ENCODE measurements around the gene MPHOSPH9.

MPHOSPH9 gene

GRCh38 chr12:123114304-123115083, 118.4 kb downstream of the MPHOSPH9 start:
- Histone ChIP-seq H3K4me3 (no peak overlapping the region), H3K27ac (peak overlapping the region; percentile 67 to 72)
- no peak for TF ChIP-seq CTCF (IDR thresholded peaks at IDR 0.05)
- DNase-seq (ENCODE audit: low spot score), result no peak

GRCh38 chr12:123113026-123113425, 119.9 kb downstream of the MPHOSPH9 start:
- no peak overlapping the region for H3K27ac ChIP-seq
- DNase-seq (ENCODE audit: low spot score), result no peak
- TF ChIP-seq CTCF (IDR thresholded peaks at IDR 0.05), result no peak
- H3K4me3 ChIP-seq, result no peak overlapping the region

GRCh38 chr12:123111498-123112165, 121.3 kb downstream of the MPHOSPH9 start:
- no peak for DNase-seq (ENCODE audit: low spot score)
- no peak for TF ChIP-seq CTCF (IDR thresholded peaks at IDR 0.05)
- H3K4me3 ChIP-seq, result no peak overlapping the region

GRCh38 chr12:123109319-123109772, 123.6 kb downstream of the MPHOSPH9 start:
- H3K27ac ChIP-seq, result no peak overlapping the region
- no peak for DNase-seq (ENCODE audit: low spot score)
- no peak overlapping the region for H3K4me3 ChIP-seq
- no peak for TF ChIP-seq CTCF (IDR thresholded peaks at IDR 0.05)

More at GRCh38 chr12:123111498-123112165, 121.3 kb downstream of the MPHOSPH9 start:
- no peak overlapping the region for H3K27ac ChIP-seq

GRCh38 chr12:123108682-123109066, 124.3 kb downstream of the MPHOSPH9 start:
- peak overlapping the region in 1 of 2 donors; percentile 3 for H3K27ac ChIP-seq

GRCh38 chr12:123107926-123108681, 124.8 kb downstream of the MPHOSPH9 start:
- peak overlapping the region in 1 of 2 donors; percentile 3 for H3K27ac ChIP-seq
- no peak for DNase-seq (ENCODE audit: low spot score)
- TF ChIP-seq CTCF (IDR thresholded peaks at IDR 0.05), result no peak

More at GRCh38 chr12:123108682-123109066, 124.3 kb downstream of the MPHOSPH9 start:
- TF ChIP-seq CTCF (IDR thresholded peaks at IDR 0.05), result no peak
- no peak overlapping the region for H3K4me3 ChIP-seq
- DNase-seq (ENCODE audit: low spot score), result no peak

More at GRCh38 chr12:123107926-123108681, 124.8 kb downstream of the MPHOSPH9 start:
- H3K4me3 ChIP-seq, result no peak overlapping the region

Data from coronary artery (tissue), 2 donors.